Panc1 (cell line): ENCODE results near the gene NTRK2.

Experiments used
- CTCF ChIP-seq: fragments of 450-650 bp; IDR thresholded peaks from 2 replicates; pipeline ENCODE4 v1.5.1; 2017; ENCODE audit warnings: mild to moderate bottlenecking
- REST ChIP-seq, 2 experiments: IDR thresholded peaks; 2 replicates each; pipeline ENCODE4 v1.6.1; 2011 to 2012; ENCODE audit warnings: low read depth in 2 of 2, control low read depth in 1 of 2, low read length in 1 of 2, mild to moderate bottlenecking in 1 of 2, moderate library complexity in 1 of 2; ENCODE audit not compliant: insufficient read depth in 1 of 2
- TCF7L2 ChIP-seq: IDR thresholded peaks from 2 replicates; pipeline ENCODE4 v1.6.1; 2011; ENCODE audit warnings: mild to moderate bottlenecking, low read depth, low read length, inconsistent platforms

- TF ChIP-seq TCF7L2: no peak
- no peak for TF ChIP-seq REST (IDR thresholded peaks at IDR 0.05; ENCODE audit: insufficient read depth in 1 of 2, low read depth in 2 of 2, low read length in 1 of 2)
- TF ChIP-seq CTCF: no peak
These were observed 38.9 kb downstream of the NTRK2 start for GRCh38 chr9:84708400-84708799.
